HL-60/S4 (cell line): ENCODE measurements around the gene SEPTIN12.

Experiments
- in situ Hi-C: fragments of 300-500 bp; cut with MboI; formaldehyde crosslinking; loops from 2 replicates; pipeline ENCODE4 v1.14.3; 2022; ENCODE audit warnings: low sequenced_read_pairs

SEPTIN12 gene

DNA sequence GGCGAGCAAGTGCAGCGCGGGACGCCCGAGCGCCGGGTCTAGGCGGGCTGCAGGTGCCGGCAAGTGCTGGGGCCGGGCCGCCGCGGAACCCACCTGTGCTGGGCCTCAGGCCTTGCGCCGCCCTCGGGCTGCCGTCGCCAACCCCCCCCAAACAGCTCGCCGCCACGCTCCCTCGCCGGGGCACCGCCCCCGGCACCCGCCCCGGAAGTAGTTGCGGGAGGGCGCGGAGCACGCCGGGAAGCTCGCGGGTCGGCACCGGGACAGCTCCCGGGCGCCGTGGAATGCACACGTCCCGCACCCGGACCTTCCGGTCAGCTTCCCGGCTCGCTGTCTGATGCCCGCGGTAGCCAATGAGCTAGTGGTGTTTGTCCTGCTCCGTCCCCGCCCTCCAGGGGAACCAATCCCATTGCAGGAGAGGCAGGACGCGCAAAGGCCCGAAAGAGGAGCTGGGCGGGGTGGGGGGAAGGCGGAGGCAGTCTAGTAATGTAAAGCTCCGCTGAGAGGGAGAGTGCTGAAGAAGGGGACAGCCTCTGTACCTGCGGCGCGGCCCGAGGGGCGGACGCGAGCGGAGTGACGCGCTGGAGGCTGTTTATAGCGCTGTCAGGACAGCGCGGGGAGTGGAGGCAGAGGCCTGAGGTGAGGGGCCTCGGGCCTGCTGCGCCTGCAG, 53.9 kb downstream of the SEPTIN12 start, which contains the start of the genes ANKS3 and DNAAF8:
ANKS3 (minus strand) TSS at position 209 of the 667 bp plus-strand sequence. CDS start 4,122 bp downstream, outside the sequence.
DNAAF8 (plus strand) TSS at position 475 of the 667 bp plus-strand sequence. CDS start 1,978 bp downstream, outside the sequence.
- in situ Hi-C loops = no loop called here

GRCh38 chr16:4733747-4734062, 54.4 kb downstream of the SEPTIN12 start:
- in situ Hi-C loops = no loop called here

DNA sequence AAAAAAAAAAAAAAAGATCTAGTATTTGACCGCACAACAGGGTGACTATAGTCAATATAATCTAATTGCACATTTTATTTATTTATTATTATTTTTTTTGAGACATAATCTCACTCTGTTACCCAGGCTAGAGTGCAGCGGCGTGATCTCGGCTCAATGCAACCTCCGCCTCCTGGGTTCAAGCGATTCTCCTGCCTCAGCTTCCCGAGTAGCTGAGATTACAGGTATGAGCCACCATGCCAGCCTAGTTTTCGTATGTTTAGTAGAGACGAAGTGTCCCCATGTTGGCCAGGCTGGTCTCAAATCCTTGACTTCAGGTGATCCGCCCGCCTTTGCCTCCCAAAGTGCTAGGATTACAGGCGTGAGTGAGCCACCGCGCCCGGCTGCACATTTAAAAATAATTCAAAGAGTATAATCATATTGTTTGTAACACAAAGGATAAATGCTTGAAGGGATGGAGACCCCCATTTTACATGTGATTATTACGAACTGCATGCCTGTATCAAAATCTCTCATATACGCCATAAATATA, 54.9 kb downstream of the SEPTIN12 start:
- in situ Hi-C loops = no loop called here

- in situ Hi-C loops = no loop called here
Measured at GRCh38 chr16:4729876-4730275, 58.3 kb downstream of the SEPTIN12 start.

GRCh38 chr16:4728676-4729075, 59.5 kb downstream of the SEPTIN12 start:
- in situ Hi-C loops = no loop called here
